IMR-90 (cell line): Measurements from ENCODE around the gene ZNF862.

Experiments used
- BHLHE40 ChIP-seq: fragments of 150-350 bp; IDR thresholded peaks from 2 replicates; pipeline ENCODE4 v1.6.1; 2016; ENCODE audit warnings: mild to moderate bottlenecking, low read depth, low read length
- CTCF ChIP-seq: conservative IDR thresholded peaks from 2 replicates; pipeline ENCODE4 v1.5.1; 2012; ENCODE audit warnings: mild to moderate bottlenecking, low read depth, low read length, improper control_type of control experiment
- MXI1 ChIP-seq: IDR thresholded peaks from 2 replicates; pipeline ENCODE4 v1.6.1; 2012; ENCODE audit warnings: low read depth, mild to moderate bottlenecking, low read length, moderate library complexity, borderline replicate concordance
- NFE2L2 ChIP-seq: fragments of 150-350 bp; IDR thresholded peaks from 2 replicates; pipeline ENCODE4 v1.6.1; 2016; ENCODE audit warnings: low read depth, mild to moderate bottlenecking, low read length
- POLR2A ChIP-seq: IDR thresholded peaks from 2 replicates; pipeline ENCODE4 v1.6.1; 2012; ENCODE audit warnings: mild to moderate bottlenecking, low read depth, low read length
- RAD21 ChIP-seq: IDR thresholded peaks from 2 replicates; pipeline ENCODE4 v1.6.1; 2012; ENCODE audit warnings: low read length, improper control_type of control experiment

DNA sequence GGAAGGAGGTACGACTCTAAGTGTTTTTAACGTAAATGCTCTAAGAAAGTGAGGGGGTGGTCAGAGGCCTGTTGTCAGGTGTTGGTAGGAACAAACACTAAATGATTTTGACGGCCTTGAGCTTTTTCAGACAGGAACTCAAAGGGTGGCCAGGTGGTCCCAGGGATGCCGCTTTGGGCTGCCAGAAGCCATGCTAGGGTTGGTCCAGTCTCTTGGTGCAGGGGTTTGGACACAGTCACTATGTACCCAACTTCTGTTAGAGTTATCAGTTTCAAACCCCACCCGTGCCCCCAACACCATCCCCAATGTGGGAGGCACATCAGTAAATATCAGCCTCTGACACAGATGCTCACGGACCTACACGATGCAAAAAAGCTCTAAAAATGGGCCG lies 44.9 kb downstream of the ZNF862 start:
- TF ChIP-seq POLR2A (no peak), CTCF (no peak), BHLHE40 (no peak), NFE2L2 (no peak), MXI1 (no peak), RAD21 (no peak)
